Choroid plexus epithelial cell (primary cell): Measurements from ENCODE around the gene PPP1R13B.

Experiments
- DNase-seq: peaks from one replicate; pipeline ENCODE4 v3.0.0-alpha.2; 2010; ENCODE audit warnings: low read depth
- H3K4me3 ChIP-seq: 2 replicates; pipeline ENCODE4 v1.5.1; 2011; ENCODE audit warnings: low read depth, mild to moderate bottlenecking, control low read depth, low read length, moderate library complexity
- CTCF ChIP-seq: conservative IDR thresholded peaks from 2 replicates; pipeline ENCODE4 v1.5.1; 2011; ENCODE audit warnings: low read depth, mild to moderate bottlenecking, control low read depth, inconsistent platforms, low read length, moderate library complexity

The PPP1R13B gene

GRCh38 chr14:103838117-103838516, 9.3 kb downstream of the PPP1R13B start:
- no peak for DNase-seq
- no peak for TF ChIP-seq CTCF
- no peak overlapping the region for H3K4me3 ChIP-seq

GRCh38 chr14:103836976-103837725, 10.2 kb downstream of the PPP1R13B start:
- no peak for TF ChIP-seq CTCF
- no peak for DNase-seq
- H3K4me3 ChIP-seq: no peak overlapping the region

DNA sequence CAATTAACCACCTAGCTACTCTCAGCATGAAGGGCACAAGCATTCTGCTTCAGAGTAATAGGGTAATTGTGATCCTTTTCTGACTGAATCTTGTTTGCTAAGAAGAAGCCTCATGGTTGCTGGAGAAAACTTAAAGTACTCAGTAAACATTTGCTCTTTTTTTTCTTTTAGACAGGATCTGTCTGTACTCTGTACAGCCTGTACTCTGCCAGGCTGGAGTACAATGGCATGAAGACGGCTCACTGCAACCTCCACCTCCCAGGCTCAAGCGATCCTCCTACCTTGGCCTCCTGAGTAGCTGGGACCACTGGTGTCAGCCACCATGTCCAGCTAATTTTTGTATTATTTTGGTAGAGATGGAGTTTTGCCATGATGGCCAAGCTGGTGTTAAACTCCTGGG, 12.4 kb downstream of the PPP1R13B start:
- DNase-seq: no peak
- TF ChIP-seq CTCF: no peak

DNA sequence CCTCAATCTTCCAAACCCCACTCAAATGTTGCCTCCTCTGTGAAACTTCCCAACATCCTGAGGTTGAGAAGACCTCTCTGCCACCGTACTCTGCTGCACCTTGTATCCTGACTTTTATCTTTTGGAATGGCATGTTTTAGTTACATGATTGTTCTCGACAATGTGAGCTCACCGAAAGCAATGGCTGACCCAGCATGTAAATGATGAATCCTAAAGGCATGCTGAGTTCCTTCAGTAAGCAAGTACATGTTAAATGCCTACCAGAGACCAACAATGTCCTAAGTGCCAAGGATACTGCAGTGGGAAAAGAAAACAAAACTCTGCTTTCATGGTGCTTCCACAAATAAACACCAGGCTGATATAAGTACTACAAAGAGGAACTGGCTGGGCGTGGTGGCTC, 13.7 kb downstream of the PPP1R13B start:
- no peak overlapping the region for H3K4me3 ChIP-seq
- no peak for TF ChIP-seq CTCF
- no peak for DNase-seq

More for the DNA sequence above, 12.4 kb downstream of the PPP1R13B start:
- no peak overlapping the region for H3K4me3 ChIP-seq

GRCh38 chr14:103832046-103832445, 15.3 kb downstream of the PPP1R13B start:
- no peak overlapping the region for H3K4me3 ChIP-seq
- no peak for DNase-seq
- TF ChIP-seq CTCF: no peak

DNA sequence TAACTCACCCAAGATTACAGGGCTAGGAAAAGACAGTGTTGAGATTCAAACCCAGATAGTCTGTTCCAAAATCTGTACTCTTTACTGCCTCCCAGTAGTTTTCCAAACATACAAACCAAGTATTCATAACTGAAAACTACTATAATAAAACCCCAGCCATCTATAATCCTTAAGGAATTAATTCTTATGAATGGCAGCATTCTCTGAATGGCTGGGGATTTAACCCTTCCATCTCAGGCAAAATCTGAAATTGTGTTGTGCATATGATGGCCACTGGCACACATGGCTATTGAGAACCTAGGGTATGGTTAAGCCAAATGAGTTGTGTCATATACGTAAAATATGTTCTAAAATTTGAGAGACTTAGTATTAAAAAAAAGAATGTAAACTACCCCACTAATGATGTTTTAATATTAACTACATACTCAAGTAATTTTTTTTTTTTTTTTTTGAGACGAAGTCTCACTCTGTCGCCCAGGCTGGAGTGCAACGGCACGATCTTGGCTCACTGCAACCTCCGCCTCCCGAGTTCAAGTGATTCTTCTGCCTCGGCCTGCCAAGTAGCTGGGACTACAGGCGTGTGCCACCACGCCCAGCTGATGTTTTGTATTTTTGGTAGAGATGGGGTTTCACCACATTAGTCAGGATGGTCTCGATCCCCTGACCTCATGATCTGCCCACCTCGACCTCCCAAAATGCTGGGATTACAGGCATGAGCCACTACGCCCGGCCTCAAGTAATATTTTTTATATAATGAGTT, 16.7 kb downstream of the PPP1R13B start:
- no peak for TF ChIP-seq CTCF
- no peak overlapping the region for H3K4me3 ChIP-seq
- no peak for DNase-seq
